GM13977 (cell line): Measurements from ENCODE around the gene NANOS3.

Experiments
- DNase-seq: peaks from one replicate; pipeline ENCODE4 v3.0.0; 2012; ENCODE audit warnings: low spot score
- in situ Hi-C: fragments of 300-500 bp; cut with MboI; formaldehyde crosslinking; loops from one replicate; pipeline ENCODE4 v1.12.0; 2022; ENCODE audit warnings: low sequenced_read_pairs, low pct_unique_long_range_greater_than_20kb, mixed read lengths, inconsistent platforms; ENCODE audit not compliant: unreplicated experiment
- TF ChIP-seq, protein P1 (sequence below): IDR thresholded peaks from 2 replicates; pipeline ENCODE4 v1.5.1; 2012; ENCODE audit warnings: mild to moderate bottlenecking, control low read depth; ENCODE audit not compliant: insufficient read depth; ENCODE audit errors: extremely low read depth, missing control alignments

NANOS3 gene

DNA sequence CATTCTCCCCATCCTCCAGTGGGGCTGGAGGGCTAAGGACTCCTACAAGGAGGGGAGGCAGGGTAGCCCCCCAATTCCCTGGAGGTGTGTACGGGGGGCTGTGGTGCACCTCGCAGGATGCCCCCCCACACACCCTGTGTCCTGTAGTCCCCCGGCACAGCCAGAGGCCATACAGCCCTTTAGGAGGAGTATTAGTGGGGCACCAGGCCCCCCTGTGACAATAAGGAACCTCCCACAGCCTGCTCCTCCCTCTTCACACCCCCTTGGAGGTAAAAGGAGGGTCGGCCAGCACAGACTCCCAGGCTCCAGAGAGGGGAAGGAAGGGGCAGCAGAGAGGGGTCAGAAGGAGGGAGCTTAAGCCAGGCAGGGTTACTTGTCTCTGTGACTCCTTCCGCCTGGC lies at the start of gene NANOS3:
NANOS3 (plus strand) TSS at position 301 of the 400 bp plus-strand sequence. CDS start 115 bp downstream, outside the sequence.
- in situ Hi-C loops = loop anchor here (10.0 kb wide), 2 partner anchors 198 to 272 kb away; partner anchors contain the start of gene MISP3
- no peak for DNase-seq
- TF ChIP-seq, protein P1, sequence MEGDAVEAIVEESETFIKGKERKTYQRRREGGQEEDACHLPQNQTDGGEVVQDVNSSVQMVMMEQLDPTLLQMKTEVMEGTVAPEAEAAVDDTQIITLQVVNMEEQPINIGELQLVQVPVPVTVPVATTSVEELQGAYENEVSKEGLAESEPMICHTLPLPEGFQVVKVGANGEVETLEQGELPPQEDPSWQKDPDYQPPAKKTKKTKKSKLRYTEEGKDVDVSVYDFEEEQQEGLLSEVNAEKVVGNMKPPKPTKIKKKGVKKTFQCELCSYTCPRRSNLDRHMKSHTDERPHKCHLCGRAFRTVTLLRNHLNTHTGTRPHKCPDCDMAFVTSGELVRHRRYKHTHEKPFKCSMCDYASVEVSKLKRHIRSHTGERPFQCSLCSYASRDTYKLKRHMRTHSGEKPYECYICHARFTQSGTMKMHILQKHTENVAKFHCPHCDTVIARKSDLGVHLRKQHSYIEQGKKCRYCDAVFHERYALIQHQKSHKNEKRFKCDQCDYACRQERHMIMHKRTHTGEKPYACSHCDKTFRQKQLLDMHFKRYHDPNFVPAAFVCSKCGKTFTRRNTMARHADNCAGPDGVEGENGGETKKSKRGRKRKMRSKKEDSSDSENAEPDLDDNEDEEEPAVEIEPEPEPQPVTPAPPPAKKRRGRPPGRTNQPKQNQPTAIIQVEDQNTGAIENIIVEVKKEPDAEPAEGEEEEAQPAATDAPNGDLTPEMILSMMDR = no peak

DNA sequence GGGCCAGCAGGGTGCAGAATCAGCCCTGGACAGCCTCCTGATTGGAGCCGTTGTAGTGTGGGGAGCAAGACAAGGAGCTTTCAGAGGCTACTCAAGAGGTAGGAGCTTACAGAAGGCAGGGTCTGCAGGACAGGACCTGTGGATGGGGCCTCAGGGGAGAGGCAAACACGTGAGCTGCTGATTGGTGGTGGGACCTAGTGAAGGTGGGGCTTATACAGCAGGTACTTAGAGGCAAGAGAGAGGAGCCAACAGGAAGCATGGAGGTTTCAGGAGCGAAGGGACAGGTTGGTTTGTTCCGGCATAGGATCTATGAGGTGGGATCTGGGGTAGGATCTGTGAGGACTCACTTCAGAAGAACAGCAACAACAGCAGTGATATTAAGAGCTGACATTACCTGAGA lies 49.3 kb upstream of the NANOS3 start:
- no peak for DNase-seq

DNA sequence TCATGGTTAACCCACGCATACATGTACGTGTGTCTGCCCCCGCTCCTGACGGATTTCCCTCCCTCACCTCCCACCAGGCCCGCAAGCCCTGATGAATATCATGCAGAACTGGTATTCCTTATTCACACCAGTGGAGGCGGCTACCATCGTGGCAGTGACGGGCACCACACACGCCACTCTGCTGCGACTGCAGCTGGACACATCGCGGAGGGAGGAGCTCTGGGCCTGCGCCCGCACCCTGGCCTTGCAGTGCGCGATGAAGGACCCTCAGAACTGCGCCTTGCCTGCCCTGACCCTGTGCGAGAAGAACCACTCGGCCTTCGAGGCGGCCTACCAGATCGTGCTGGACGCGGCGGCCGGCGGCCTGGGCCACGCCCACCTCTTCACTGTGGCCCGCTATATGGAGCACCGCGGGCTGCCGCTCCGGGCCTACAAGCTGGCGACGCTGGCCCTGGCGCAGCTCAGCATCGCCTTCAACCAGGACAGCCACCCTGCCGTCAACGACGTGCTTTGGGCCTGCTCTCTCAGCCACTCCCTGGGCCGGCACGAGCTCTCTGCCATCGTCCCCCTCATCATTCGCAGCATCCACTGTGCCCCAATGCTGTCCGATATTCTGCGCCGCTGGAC lies 46.7 kb upstream of the NANOS3 start:
- TF ChIP-seq, protein P1 = no peak
- in situ Hi-C loops = no loop called here
- DNase-seq = no peak

More for the DNA sequence above, 49.3 kb upstream of the NANOS3 start:
- in situ Hi-C loops = no loop called here
- TF ChIP-seq, protein P1 = no peak

DNA sequence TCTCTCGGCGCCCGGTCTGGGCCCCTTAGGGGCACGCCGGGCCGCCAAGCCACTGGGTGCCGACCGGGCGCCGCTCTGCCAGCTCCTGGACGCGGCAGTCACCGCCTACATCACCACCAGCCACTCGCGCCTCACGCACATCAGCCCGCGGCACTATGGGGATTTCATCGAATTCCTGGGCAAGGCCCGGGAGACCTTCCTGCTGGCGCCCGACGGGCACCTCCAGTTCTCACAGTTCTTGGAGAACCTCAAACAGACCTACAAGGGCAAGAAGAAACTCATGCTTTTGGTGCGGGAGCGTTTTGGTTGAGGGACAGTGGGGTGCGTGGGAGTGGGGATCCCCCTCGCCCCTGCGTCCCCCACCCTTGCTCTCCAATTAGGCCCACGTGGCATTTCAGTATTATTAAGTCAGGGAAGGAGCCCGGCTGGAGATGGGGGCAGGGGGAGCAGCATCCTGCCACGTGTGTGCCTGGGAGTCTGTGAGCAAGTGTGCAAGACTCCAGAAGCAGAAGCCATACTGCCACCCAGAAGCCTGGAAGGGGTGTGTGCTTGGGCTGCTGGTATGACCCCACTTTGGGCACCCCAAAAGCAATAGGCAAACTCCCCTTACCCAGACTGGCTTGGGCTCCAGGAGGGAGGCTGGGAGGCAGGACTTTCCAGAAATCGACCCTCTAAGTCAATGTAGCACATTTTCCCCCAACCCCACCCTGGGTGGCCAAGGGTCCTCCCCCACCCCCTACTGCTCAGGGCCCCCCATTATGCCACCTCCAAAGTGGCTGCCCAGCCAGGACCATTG lies 46.0 kb upstream of the NANOS3 start:
- DNase-seq = no peak
- TF ChIP-seq, protein P1 = no peak
- in situ Hi-C loops = no loop called here

DNA sequence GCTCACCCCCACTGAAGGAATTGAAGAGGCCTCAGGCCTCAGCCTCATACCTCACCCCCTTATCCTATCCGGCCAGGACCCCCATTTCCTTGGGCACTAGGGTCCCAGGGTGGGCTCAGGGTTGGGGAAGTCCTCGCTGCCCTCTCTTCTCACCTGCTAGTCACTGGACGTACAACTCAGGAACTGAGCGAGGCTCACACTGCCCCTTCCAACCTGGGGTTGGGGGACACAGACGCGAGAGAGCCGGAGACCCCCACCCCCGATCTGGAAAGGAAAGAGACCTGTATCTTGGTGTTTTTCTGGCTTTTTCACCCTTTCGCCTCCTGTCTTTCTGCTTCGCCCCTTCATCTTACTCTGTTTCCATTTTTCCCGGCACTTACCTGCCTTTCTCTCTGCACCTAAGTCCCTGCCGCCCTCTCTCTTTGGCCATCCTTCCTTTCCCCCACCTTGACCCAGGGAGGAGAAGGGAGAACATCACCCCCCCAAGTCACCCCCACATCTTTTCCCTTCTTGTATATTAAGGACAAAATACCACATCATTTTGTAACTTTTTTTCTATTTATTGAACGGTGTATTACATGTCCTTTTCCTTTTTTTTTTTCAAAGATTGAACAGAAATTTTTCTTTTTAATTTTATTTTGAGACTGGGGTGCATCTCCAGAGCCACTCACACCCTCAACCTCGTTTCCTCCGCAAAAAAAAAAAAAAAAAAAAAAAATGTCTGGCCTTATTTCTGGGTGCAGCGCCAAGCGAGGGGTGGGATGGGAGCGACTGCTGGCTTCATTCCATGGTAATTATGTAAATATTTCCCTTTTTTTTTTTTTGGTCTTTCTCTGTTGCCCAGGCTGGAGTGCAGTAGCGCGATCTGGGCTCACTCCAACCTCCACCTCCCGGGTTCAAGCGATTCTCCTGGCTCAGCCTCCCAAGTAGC lies 45.1 kb upstream of the NANOS3 start:
- TF ChIP-seq, protein P1 = no peak
- DNase-seq = no peak
- in situ Hi-C loops = no loop called here
